HG03457 (cell line): Measurements from ENCODE around the gene NPIPB4.
"Not testable (repeated sequence)": the region's sequence is repeated elsewhere in the genome, so short reads cannot be mapped to it uniquely, and the experiment has no call there.

Experiments used
- ATAC-seq: cut with Tn5 transposase; IDR thresholded peaks from one replicate; pipeline ENCODE4 v1.9.1; 2021; ENCODE audit warnings: moderate number of reproducible peaks; ENCODE audit not compliant: unreplicated experiment

The NPIPB4 gene

GRCh38 chr16:21857656-21858055 is at the start of gene NPIPB4:
NPIPB4 (minus strand) TSS chr16:21857756; CDS start chr16:21857378, 378 bp downstream.
- ATAC-seq, result not testable (repeated sequence)

- ATAC-seq, result not testable (repeated sequence)
Observed at GRCh38 chr16:21898998-21899397, 41.4 kb upstream of the NPIPB4 start.

GRCh38 chr16:21881988-21882387 is 24.4 kb upstream of the NPIPB4 start:
- not testable (repeated sequence) for ATAC-seq

GRCh38 chr16:21837186-21837585 is 20.4 kb downstream of the NPIPB4 start:
- ATAC-seq, result not testable (repeated sequence)

- not testable (repeated sequence) for ATAC-seq
Observed at GRCh38 chr16:21836334-21836733, 21.2 kb downstream of the NPIPB4 start.

GRCh38 chr16:21835747-21836146 is 21.8 kb downstream of the NPIPB4 start:
- ATAC-seq, result not testable (repeated sequence)

GRCh38 chr16:21834211-21834610 is 23.3 kb downstream of the NPIPB4 start:
- ATAC-seq, result not testable (repeated sequence)

GRCh38 chr16:21829929-21830328 is 27.6 kb downstream of the NPIPB4 start:
- ATAC-seq, result not testable (repeated sequence)

- ATAC-seq, result not testable (repeated sequence)
Observed at GRCh38 chr16:21826067-21826706, 31.4 kb downstream of the NPIPB4 start.

- not testable (repeated sequence) for ATAC-seq
Observed at GRCh38 chr16:21825526-21825925, 32.0 kb downstream of the NPIPB4 start.

- ATAC-seq, result not testable (repeated sequence)
Observed at GRCh38 chr16:21823258-21823657, 34.3 kb downstream of the NPIPB4 start.

- not testable (repeated sequence) for ATAC-seq
Observed at GRCh38 chr16:21820908-21821465, 36.6 kb downstream of the NPIPB4 start.

- peak; percentile 68 for ATAC-seq
Observed at GRCh38 chr16:21820028-21820907, 37.3 kb downstream of the NPIPB4 start.

- not testable (repeated sequence) for ATAC-seq
Observed at GRCh38 chr16:21819617-21820016, 37.9 kb downstream of the NPIPB4 start.

- not testable (repeated sequence) for ATAC-seq
Observed at GRCh38 chr16:21817012-21817411, 40.5 kb downstream of the NPIPB4 start.

- not testable (repeated sequence) for ATAC-seq
Observed at GRCh38 chr16:21815694-21816093, 41.9 kb downstream of the NPIPB4 start.

GRCh38 chr16:21802375-21802663 is 55.2 kb downstream of the NPIPB4 start:
- ATAC-seq, result not testable (repeated sequence)

GRCh38 chr16:21801538-21802374 is 55.8 kb downstream of the NPIPB4 start:
- not testable (repeated sequence) for ATAC-seq

GRCh38 chr16:21798601-21799000 is 59.0 kb downstream of the NPIPB4 start:
- not testable (repeated sequence) for ATAC-seq

GRCh38 chr16:21793310-21793709 is 64.2 kb downstream of the NPIPB4 start:
- not testable (repeated sequence) for ATAC-seq

- not testable (repeated sequence) for ATAC-seq
Observed at GRCh38 chr16:21790506-21790905, 67.0 kb downstream of the NPIPB4 start.
